A549 (cell line): ENCODE data around the gene HGS. TPM values are rescaled to one million over a fixed set of nuclear protein-coding genes. Genes with fewer than 3 reads are reported as not detected.

Experiments
- ATAC-seq, 2 experiments: fragments of 200-7000 bp in 1 of 2; fragments of >200 bp in 1 of 2; cut with Nextera tagmentation in 1 of 2; cut with Tn5 transposase in 1 of 2; 3 replicates each; pipeline versions ENCODE4 v1.8.0 to v1.9.1; 2018 to 2020; ENCODE audit warnings: mild to moderate bottlenecking in 1 of 2, moderate library complexity in 1 of 2
- CTCF ChIA-PET: fragments of 300-600 bp; sonication (Branson Sonifier 250); formaldehyde crosslinking; extraction: SDS; loops from one replicate; lab custom pipeline; 2021; ENCODE audit warnings: antibody characterized with exemption, inconsistent platforms; lab: Yijun Ruan, JAX
- POLR2A ChIA-PET: fragments of 350-600 bp; formaldehyde crosslinking; extraction: SDS; loops from one replicate; lab custom pipeline; 2021; ENCODE audit warnings: antibody characterized with exemption, inconsistent platforms; lab: Yijun Ruan, JAX
- DNase-seq, 2 experiments: peaks; one replicate each; pipeline versions ENCODE4 v3.0.0 to v3.0.0-alpha.2; 2011 to 2016; ENCODE audit warnings: low read depth in 1 of 2, low spot score in 1 of 2
- FAIRE-seq: peaks from 2 replicates; lab custom pipeline; 2011; peaks lifted over from hg19 to GRCh38; lab: Jason Lieb, UNC
- H3K27ac ChIP-seq, 2 experiments: fragments of >200 bp; sonication (Bioruptor Twin); formaldehyde crosslinking; 3 replicates each; pipeline ENCODE4 v1.5.1; 2016 to 2017
- H3K4me1 ChIP-seq: fragments of >200 bp; sonication (Bioruptor Twin); formaldehyde crosslinking; 3 replicates; pipeline ENCODE4 v1.6.1; 2016
- H3K4me2 ChIP-seq: fragments of >200 bp; sonication (Bioruptor Twin); formaldehyde crosslinking; 3 replicates; pipeline ENCODE4 v1.6.1; 2016
- H3K4me3 ChIP-seq: fragments of >200 bp; sonication (Bioruptor Twin); formaldehyde crosslinking; 3 replicates; pipeline ENCODE4 v1.5.1; 2016
- H3K9me3 ChIP-seq: fragments of >200 bp; sonication (Bioruptor Twin); formaldehyde crosslinking; 3 replicates; pipeline ENCODE4 v1.6.1; 2016
- ATOH8 ChIP-seq: fragments of 250-450 bp; sonication (Bioruptor Pico); IDR thresholded peaks from 2 replicates; pipeline ENCODE4 v1.5.0; 2020; ENCODE audit warnings: low read depth, mild to moderate bottlenecking, moderate library complexity
- BCL3 ChIP-seq: fragments of >200 bp; sonication (Bioruptor Twin); formaldehyde crosslinking; IDR thresholded peaks from 3 replicates; pipeline ENCODE4 v1.6.1; 2016
- BHLHE40 ChIP-seq: IDR thresholded peaks from 2 replicates; pipeline ENCODE4 v1.6.1; 2012; ENCODE audit warnings: low read depth, low read length, inconsistent platforms
- HDAC2 ChIP-seq: fragments of 200-600 bp; sonication (generic); IDR thresholded peaks from 2 replicates; pipeline ENCODE4 v1.6.1; 2016
- HES2 ChIP-seq: fragments of >200 bp; sonication (Bioruptor Twin); formaldehyde crosslinking; IDR thresholded peaks from 2 replicates; pipeline ENCODE4 v1.6.1; 2016
- NFE2L2 ChIP-seq: fragments of 150-350 bp; conservative IDR thresholded peaks from 2 replicates; pipeline ENCODE4 v1.6.1; 2014; ENCODE audit warnings: low read length
- PHF8 ChIP-seq: fragments of 200-600 bp; sonication (generic); IDR thresholded peaks from 2 replicates; pipeline ENCODE4 v1.6.1; 2016; ENCODE audit warnings: low read depth, mild to moderate bottlenecking, antibody characterized with exemption, moderate library complexity, borderline replicate concordance
- SMC3 ChIP-seq: fragments of >200 bp; sonication (Bioruptor Twin); formaldehyde crosslinking; IDR thresholded peaks from 3 replicates; pipeline ENCODE4 v1.6.1; 2018; ENCODE audit warnings: inconsistent platforms
- TFCP2L1 ChIP-seq: fragments of 250-450 bp; sonication (Bioruptor Pico); IDR thresholded peaks from 2 replicates; pipeline ENCODE4 v1.5.0; 2021; ENCODE audit warnings: mild to moderate bottlenecking
- ZNF302 ChIP-seq: fragments of 250-450 bp; sonication (Bioruptor Pico); IDR thresholded peaks from 2 replicates; pipeline ENCODE4 v1.9.0; 2021; ENCODE audit warnings: inconsistent platforms, mild to moderate bottlenecking, moderate library complexity
- ZSCAN20 ChIP-seq: fragments of 250-450 bp; sonication (Bioruptor Pico); IDR thresholded peaks from 2 replicates; pipeline ENCODE4 v1.8.0; 2022; ENCODE audit warnings: mild to moderate bottlenecking, moderate library complexity
- WGBS: methylation state at CpG from one replicate; pipeline ENCODE4 v1.1.6; 2017; ENCODE audit errors: missing lambda C conversion rate; 5-methylcytosine and 5-hydroxymethylcytosine counted together
- polyA plus RNA-seq, 4 experiments: library from polyadenylated mRNA; depleted of rRNA in 3 of 4; stranded (reverse); fragments of >200 nt; fragmentation: RNase III in 1 of 4; extraction: RNeasy Plus Mini Kit Qiagen cat#74134 plus additional on column Dnase treatment in 1 of 4; gene quantifications; 2 replicates in 3 of 4; 3 replicates in 1 of 4; pipeline ENCODE4 v1.2.3, GENCODE V29; 2011 to 2017
- TF ChIP-seq, protein P1 (sequence below): fragments of >200 bp; sonication (Bioruptor Twin); formaldehyde crosslinking; IDR thresholded peaks from 3 replicates; pipeline ENCODE4 v1.5.1; 2016
- TF ChIP-seq, protein P2 (sequence below): fragments of 450-650 bp; IDR thresholded peaks from 2 replicates; pipeline ENCODE4 v1.6.1; 2014; ENCODE audit warnings: antibody characterized with exemption
- TF ChIP-seq, protein P3 (sequence below): fragments of 200-600 bp; sonication (generic); IDR thresholded peaks from 2 replicates; pipeline ENCODE4 v1.6.1; 2016; ENCODE audit warnings: antibody characterized with exemption, mild to moderate bottlenecking, moderate library complexity
- TF ChIP-seq, protein P4 (sequence below): fragments of 250-450 bp; sonication (Bioruptor Pico); IDR thresholded peaks from 2 replicates; pipeline ENCODE4 v1.5.0; 2021; ENCODE audit warnings: mild to moderate bottlenecking, moderate library complexity, borderline replicate concordance

Gene HGS
- polyA plus RNA-seq, 2 of the 4 experiments (the other 2 are of a cell fraction): 85.9 to 130 TPM

DNA sequence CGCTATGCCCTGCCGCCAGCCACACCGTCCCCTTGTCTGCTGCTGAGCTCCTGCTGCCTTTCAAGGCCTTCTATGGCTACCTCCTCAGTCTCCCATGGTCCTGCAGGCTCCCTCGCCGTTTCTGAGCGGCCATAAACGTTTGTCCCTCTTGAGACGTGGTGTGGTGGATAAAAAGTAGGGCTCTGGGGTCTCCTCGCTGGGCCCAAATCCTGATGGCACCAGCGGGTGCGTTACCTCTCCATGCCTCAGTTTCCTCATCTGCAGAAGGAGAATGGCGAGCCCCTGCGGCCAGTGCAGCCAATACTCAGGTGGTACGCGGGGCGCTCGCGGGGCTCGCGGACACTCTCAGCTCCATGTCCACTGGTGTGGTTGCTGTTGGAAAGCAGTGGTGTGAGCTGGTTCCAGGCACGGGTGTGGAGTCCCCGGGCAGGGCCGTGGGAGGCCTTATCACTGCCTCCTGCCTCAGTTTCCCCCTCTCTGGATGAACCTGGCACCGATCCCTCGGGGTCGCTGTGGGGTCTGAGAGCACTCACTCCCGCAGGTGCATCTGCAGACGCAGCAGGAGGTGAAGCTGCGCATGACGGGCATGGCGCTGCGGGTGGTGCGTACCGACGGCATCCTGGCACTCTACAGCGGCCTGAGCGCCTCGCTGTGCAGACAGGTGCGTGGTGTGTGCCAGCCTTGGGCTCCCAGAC is 30.7 kb downstream of the HGS start:
- TF ChIP-seq, protein P1, sequence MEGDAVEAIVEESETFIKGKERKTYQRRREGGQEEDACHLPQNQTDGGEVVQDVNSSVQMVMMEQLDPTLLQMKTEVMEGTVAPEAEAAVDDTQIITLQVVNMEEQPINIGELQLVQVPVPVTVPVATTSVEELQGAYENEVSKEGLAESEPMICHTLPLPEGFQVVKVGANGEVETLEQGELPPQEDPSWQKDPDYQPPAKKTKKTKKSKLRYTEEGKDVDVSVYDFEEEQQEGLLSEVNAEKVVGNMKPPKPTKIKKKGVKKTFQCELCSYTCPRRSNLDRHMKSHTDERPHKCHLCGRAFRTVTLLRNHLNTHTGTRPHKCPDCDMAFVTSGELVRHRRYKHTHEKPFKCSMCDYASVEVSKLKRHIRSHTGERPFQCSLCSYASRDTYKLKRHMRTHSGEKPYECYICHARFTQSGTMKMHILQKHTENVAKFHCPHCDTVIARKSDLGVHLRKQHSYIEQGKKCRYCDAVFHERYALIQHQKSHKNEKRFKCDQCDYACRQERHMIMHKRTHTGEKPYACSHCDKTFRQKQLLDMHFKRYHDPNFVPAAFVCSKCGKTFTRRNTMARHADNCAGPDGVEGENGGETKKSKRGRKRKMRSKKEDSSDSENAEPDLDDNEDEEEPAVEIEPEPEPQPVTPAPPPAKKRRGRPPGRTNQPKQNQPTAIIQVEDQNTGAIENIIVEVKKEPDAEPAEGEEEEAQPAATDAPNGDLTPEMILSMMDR: no peak
- TF ChIP-seq TFCP2L1: no peak
- TF ChIP-seq HES2: no peak
- TF ChIP-seq, all 56 proteins: peak for 0
- no peak overlapping the region for H3K4me3 ChIP-seq
- no peak overlapping the region for H3K4me2 ChIP-seq
- ATAC-seq (no peak), DNase-seq (no peak), FAIRE-seq (no peak)
- CTCF ChIA-PET: interaction anchor here (0.8 to 4.6 kb wide), 14 partner anchors 10 to 316 kb away, joined by 3 to 24 read pairs (median 4); partner anchors contain the start of genes ARL16, HGS, MCRIP1 and MRPL12
- POLR2A ChIA-PET: interaction anchor here (3.9 kb wide), 1 partner anchor 12 kb away, joined by 41 read pairs; the partner anchor contains the start of gene MRPL12
- no peaks in the 10 kb centered on the region for H3K9me3 ChIP-seq
- H3K27ac ChIP-seq: no peak overlapping the region
- WGBS: 92% methylated on average over 34 of the region's 39 CpGs
- H3K4me1 ChIP-seq: peaks cover 20% of the 10 kb centered on the region

DNA sequence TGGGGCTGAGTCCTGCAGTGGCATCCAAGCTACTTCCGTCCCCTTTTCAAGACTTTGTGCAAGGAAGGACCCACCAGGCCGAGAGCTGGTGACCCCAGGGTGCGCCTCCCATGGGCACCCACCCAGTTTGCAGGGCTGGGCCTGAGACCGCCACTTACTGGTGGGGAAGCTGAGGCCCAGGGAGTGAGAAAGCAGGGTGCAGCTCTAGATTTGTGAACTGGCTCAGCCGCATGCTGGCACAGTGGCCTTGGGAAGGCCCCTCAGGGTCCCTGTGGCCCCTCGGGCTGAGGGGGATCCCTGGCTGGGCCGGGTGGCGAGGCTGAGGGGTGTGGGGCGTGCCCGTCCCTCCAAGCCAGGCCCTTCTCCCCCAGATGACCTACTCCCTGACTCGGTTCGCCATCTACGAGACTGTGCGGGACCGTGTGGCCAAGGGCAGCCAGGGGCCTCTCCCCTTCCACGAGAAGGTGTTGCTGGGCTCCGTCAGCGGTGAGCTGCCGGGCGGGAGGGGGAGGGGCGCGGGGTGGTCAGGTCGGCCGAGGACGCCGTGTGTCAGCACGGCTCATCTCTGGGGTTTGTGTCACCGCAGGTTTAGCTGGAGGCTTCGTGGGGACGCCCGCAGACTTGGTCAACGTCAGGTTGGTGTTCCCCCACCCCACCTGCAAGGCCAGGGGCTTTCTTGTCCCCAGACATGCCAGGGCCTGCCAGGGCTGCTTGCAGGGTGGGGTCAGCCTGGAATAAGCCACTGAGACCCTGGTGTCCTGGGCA is 31.5 kb downstream of the HGS start:
- Histone ChIP-seq H3K9me3 (no peaks in the 10 kb centered on the region), H3K4me3 (no peak overlapping the region), H3K4me2 (no peak overlapping the region), H3K4me1 (peaks cover 20% of the 10 kb centered on the region), H3K27ac (no peak overlapping the region)
- POLR2A ChIA-PET: interaction anchor here (1.0 to 1.3 kb wide), 2 partner anchors 12 to 146 kb away, joined by 3 read pairs; partner anchors contain the start of genes MRPL12 and P4HB
- no peak for FAIRE-seq
- CTCF ChIA-PET: interaction anchor here (0.8 to 4.6 kb wide), 13 partner anchors 9 to 315 kb away, joined by 3 to 24 read pairs (median 4); partner anchors contain the start of genes MCRIP1 and MRPL12
- DNase-seq: no peak
- no peak for ATAC-seq
- WGBS: 91% methylated on average over 25 of the region's 32 CpGs
- TF ChIP-seq HDAC2 (no peak), ATOH8 (CRISPR knock-in tag) (no peak), PHF8 (no peak), ZSCAN20 (CRISPR knock-in tag) (no peak)
- TF ChIP-seq, protein P2, sequence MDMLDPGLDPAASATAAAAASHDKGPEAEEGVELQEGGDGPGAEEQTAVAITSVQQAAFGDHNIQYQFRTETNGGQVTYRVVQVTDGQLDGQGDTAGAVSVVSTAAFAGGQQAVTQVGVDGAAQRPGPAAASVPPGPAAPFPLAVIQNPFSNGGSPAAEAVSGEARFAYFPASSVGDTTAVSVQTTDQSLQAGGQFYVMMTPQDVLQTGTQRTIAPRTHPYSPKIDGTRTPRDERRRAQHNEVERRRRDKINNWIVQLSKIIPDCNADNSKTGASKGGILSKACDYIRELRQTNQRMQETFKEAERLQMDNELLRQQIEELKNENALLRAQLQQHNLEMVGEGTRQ: no peak

GRCh38 chr17:81715872-81716673 is 32.3 kb downstream of the HGS start:
- ATAC-seq: no peak
- H3K4me2 ChIP-seq: no peak overlapping the region
- 88% methylated on average over 25 of the region's 43 CpGs for WGBS
- ChIA-PET POLR2A (interaction anchor here (1.0 to 1.3 kb wide), 2 partner anchors 13 to 145 kb away, joined by 3 read pairs; partner anchors contain the start of genes MRPL12 and P4HB), CTCF (interaction anchor here (1.0 to 4.6 kb wide), 6 partner anchors 9 to 153 kb away, joined by 3 to 24 read pairs (median 4); no protein-coding TSS in a partner anchor)
- H3K9me3 ChIP-seq: no peaks in the 10 kb centered on the region
- H3K27ac ChIP-seq: no peak overlapping the region
- peaks cover 18% of the 10 kb centered on the region for H3K4me1 ChIP-seq
- no peak for FAIRE-seq
- no peak overlapping the region for H3K4me3 ChIP-seq
- no peak for DNase-seq
- TF ChIP-seq ZNF302 (CRISPR knock-in tag): no peak
- TF ChIP-seq BCL3: no peak
- TF ChIP-seq, protein P3, sequence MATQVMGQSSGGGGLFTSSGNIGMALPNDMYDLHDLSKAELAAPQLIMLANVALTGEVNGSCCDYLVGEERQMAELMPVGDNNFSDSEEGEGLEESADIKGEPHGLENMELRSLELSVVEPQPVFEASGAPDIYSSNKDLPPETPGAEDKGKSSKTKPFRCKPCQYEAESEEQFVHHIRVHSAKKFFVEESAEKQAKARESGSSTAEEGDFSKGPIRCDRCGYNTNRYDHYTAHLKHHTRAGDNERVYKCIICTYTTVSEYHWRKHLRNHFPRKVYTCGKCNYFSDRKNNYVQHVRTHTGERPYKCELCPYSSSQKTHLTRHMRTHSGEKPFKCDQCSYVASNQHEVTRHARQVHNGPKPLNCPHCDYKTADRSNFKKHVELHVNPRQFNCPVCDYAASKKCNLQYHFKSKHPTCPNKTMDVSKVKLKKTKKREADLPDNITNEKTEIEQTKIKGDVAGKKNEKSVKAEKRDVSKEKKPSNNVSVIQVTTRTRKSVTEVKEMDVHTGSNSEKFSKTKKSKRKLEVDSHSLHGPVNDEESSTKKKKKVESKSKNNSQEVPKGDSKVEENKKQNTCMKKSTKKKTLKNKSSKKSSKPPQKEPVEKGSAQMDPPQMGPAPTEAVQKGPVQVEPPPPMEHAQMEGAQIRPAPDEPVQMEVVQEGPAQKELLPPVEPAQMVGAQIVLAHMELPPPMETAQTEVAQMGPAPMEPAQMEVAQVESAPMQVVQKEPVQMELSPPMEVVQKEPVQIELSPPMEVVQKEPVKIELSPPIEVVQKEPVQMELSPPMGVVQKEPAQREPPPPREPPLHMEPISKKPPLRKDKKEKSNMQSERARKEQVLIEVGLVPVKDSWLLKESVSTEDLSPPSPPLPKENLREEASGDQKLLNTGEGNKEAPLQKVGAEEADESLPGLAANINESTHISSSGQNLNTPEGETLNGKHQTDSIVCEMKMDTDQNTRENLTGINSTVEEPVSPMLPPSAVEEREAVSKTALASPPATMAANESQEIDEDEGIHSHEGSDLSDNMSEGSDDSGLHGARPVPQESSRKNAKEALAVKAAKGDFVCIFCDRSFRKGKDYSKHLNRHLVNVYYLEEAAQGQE: no peak
- TF ChIP-seq NFE2L2: no peak
- TF ChIP-seq BHLHE40: no peak
- TF ChIP-seq, protein P4, sequence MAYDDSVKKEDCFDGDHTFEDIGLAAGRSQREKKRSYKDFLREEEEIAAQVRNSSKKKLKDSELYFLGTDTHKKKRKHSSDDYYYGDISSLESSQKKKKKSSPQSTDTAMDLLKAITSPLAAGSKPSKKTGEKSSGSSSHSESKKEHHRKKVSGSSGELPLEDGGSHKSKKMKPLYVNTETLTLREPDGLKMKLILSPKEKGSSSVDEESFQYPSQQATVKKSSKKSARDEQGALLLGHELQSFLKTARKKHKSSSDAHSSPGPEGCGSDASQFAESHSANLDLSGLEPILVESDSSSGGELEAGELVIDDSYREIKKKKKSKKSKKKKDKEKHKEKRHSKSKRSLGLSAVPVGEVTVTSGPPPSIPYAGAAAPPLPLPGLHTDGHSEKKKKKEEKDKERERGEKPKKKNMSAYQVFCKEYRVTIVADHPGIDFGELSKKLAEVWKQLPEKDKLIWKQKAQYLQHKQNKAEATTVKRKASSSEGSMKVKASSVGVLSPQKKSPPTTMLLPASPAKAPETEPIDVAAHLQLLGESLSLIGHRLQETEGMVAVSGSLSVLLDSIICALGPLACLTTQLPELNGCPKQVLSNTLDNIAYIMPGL: no peak
- no peak for TF ChIP-seq SMC3
